ENCODE results near the gene FAM180A.

DNA sequence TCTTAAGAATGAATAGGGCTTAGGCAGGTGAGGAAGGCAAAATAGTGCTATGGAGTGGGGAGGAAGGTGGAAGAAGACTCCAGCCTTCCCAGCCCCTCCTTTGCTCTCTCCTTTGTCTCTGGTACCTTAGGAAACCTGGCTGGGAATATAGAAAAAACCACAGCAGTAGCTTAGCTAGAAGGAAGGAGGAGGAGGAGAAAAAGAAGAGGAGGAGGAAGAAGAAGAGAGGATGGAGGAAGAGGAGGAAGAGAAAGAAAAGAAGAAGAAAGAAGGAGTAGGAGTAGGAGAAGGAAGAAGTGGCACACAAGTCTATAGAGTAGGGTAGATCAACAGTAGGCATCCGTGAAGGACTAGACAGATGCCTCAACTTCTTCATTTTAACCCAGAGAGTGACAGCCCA lies 36.5 kb upstream of the FAM180A start:
- TF ChIP-seq, protein P1, sequence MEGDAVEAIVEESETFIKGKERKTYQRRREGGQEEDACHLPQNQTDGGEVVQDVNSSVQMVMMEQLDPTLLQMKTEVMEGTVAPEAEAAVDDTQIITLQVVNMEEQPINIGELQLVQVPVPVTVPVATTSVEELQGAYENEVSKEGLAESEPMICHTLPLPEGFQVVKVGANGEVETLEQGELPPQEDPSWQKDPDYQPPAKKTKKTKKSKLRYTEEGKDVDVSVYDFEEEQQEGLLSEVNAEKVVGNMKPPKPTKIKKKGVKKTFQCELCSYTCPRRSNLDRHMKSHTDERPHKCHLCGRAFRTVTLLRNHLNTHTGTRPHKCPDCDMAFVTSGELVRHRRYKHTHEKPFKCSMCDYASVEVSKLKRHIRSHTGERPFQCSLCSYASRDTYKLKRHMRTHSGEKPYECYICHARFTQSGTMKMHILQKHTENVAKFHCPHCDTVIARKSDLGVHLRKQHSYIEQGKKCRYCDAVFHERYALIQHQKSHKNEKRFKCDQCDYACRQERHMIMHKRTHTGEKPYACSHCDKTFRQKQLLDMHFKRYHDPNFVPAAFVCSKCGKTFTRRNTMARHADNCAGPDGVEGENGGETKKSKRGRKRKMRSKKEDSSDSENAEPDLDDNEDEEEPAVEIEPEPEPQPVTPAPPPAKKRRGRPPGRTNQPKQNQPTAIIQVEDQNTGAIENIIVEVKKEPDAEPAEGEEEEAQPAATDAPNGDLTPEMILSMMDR (IDR thresholded peaks at IDR 0.05; ENCODE audit: low read depth, low read length) = no peak
- TF ChIP-seq POLR2A (IDR thresholded peaks at IDR 0.05; ENCODE audit: extremely low read depth, insufficient read length) = no peak
